Effector memory CD4-positive, alpha-beta T cell (primary cell): Measurements from ENCODE around the gene CMKLR1.

Experiments used
- DNase-seq, 3 donors: peaks; one replicate each; pipeline ENCODE4 v3.0.0-alpha.2; 2020
- H3K27ac ChIP-seq: 2 replicates; pipeline ENCODE4 v1.7.0; 2013; ENCODE audit warnings: mild to moderate bottlenecking, low read length, moderate library complexity; ENCODE audit not compliant: insufficient read depth, poor library complexity, severe bottlenecking
- H3K27me3 ChIP-seq: replicated peaks from 2 replicates; pipeline ENCODE4 v1.7.0; 2013; ENCODE audit warnings: mild to moderate bottlenecking, low read length; ENCODE audit not compliant: insufficient read depth, control insufficient read depth, poor library complexity, severe bottlenecking
- H3K36me3 ChIP-seq: 2 replicates; pipeline ENCODE4 v1.7.0; 2013; ENCODE audit warnings: mild to moderate bottlenecking, low read length, moderate library complexity; ENCODE audit not compliant: control insufficient read depth, insufficient read depth
- H3K4me1 ChIP-seq: 2 replicates; pipeline ENCODE4 v1.7.0; 2013; ENCODE audit warnings: low read length, mild to moderate bottlenecking; ENCODE audit not compliant: control insufficient read depth, insufficient read depth, poor library complexity, severe bottlenecking
- H3K4me3 ChIP-seq: 2 replicates; pipeline ENCODE4 v1.7.0; 2013; ENCODE audit warnings: low read length, low read depth, mild to moderate bottlenecking; ENCODE audit not compliant: insufficient read depth, poor library complexity, severe bottlenecking
- H3K9me3 ChIP-seq: 2 replicates; pipeline ENCODE4 v1.7.0; 2013; ENCODE audit warnings: mild to moderate bottlenecking, low read length, moderate library complexity; ENCODE audit not compliant: control insufficient read depth
- total RNA-seq, 3 donors: gene quantifications; one replicate each; lab custom pipeline; 2026; lab: John Stamatoyannopoulos, UW

Gene CMKLR1, protein sequence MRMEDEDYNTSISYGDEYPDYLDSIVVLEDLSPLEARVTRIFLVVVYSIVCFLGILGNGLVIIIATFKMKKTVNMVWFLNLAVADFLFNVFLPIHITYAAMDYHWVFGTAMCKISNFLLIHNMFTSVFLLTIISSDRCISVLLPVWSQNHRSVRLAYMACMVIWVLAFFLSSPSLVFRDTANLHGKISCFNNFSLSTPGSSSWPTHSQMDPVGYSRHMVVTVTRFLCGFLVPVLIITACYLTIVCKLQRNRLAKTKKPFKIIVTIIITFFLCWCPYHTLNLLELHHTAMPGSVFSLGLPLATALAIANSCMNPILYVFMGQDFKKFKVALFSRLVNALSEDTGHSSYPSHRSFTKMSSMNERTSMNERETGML
- total RNA-seq: 0 to 5.0 (median 0.26) reads per million in 3 donors

DNA sequence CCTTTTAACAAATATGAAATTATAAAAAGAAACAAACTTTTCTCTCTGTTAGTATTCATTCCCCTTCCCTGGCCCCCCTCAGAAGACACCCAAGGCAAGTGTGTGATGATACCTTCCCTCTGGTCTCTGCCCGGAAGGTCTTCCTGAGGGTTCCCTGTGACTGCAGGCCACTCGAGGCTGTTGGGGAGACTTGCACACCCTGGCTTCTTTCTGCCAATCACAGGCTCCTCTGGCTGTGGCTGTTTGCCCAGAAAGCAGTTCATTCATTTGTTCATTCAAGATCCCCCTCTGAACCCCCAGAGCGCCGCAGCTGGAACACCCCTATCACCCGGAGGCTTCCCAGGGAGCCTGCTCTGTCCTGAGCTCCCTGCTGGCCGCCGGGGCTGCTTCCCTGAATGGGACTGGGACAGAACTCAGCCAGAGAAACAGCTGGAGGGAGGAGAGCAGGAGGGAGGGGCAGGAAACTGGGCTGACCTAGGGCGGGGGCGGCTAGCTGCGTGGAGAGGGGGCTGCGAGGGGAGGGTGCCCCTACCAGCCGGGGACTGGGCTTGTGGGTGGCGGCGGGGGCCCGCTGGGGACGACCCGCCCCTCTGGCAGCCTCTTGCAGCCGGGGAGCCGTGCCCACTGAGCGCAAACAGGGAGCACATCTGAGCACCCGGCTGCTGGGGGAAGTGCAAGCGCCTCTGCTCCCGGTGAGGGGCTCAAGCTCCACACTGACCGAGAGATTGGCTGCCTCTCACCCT, at the start of gene CMKLR1:
Gene CMKLR1 (minus strand): TSS at position 397 of the 743 bp plus-strand sequence. CDS start 45,720 bp downstream, outside the sequence.
- no peak for DNase-seq
- H3K36me3 ChIP-seq: no peaks in the 10 kb centered on the region
- no peaks in the 10 kb centered on the region for H3K4me1 ChIP-seq
- no peaks in the 10 kb centered on the region for H3K9me3 ChIP-seq
- H3K4me3 ChIP-seq: no peak within 1 kb of the TSS
- no peak within 1 kb of the TSS for H3K27ac ChIP-seq
- no peaks in the 10 kb centered on the region for H3K27me3 ChIP-seq

DNA sequence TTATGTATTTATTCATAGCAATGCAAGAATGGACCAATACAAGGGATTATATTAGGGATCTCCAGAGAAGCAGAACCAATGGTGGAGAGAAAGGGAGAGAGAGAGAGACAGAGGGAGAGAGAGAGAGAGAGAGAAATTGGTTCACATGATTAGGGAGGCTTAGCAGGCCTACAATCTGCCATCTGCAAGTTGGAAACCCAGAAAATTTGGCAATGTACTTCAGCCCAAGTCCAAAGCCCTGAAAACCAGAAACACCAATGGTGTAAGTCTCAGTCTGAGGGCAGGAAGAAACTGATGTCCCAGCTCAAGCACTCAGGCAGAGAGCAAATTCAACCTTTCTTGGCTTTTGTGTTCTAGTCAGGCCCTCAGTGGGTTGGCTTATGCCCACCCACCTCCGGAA, 48.7 kb upstream of the CMKLR1 start:
- Histone ChIP-seq H3K4me1 (no peaks in the 10 kb centered on the region), H3K36me3 (no peaks in the 10 kb centered on the region), H3K27me3 (no peaks in the 10 kb centered on the region), H3K4me3 (no peak overlapping the region), H3K27ac (no peak overlapping the region), H3K9me3 (no peaks in the 10 kb centered on the region)
- no peak for DNase-seq

DNA sequence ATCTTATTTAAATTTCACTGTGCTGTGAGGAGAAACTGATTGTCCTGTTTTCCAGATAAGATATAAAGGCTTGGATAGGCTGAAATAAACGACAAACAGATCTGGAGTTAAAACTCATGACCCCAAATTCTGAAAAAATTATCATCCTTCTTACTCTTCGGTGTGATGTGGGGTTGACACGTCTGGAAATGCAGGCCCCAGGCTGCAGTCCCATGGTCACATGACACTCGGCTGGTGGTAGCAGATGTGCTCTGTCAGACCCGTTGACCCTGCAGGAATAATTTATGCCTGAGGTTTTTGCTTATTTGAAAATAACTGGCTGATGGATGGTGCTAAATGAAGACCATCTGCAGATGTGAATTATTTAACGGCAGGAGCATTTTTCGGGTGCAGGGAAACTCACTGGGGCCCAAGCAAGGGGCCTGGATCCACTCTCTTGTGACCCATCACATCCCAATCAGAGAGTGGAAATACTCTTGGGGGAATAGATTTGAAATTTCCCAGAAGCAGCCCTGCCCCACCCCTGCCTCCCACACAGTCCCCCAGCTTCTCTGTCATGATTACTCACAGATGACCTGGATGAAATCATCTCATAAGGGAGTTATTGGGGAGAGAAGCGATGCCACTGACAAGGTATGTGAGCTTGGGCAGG, 47.7 kb upstream of the CMKLR1 start:
- no peak overlapping the region for H3K4me3 ChIP-seq
- no peak for DNase-seq
- H3K27me3 ChIP-seq: no peaks in the 10 kb centered on the region
- no peaks in the 10 kb centered on the region for H3K9me3 ChIP-seq
- H3K36me3 ChIP-seq: no peaks in the 10 kb centered on the region
- no peak overlapping the region for H3K27ac ChIP-seq
- no peaks in the 10 kb centered on the region for H3K4me1 ChIP-seq

DNA sequence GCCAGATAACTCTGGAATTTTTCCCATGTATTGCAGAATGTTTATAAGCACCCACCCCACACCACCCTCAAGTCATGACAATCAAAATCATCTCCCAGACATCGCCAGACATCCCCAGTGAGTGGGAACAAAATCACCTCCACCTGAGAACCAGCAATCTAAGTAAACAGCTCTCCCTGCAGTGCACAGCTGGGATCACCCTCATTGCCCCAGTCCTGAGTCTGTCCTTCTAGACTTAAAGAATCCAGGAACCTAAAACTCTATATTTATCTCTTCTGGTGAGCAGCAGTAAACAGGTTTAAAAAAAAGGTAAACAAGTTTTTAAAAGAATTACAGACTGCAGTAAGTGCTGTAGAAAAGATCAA, 43.3 kb upstream of the CMKLR1 start:
- H3K27ac ChIP-seq: no peak overlapping the region
- DNase-seq: no peak
- no peaks in the 10 kb centered on the region for H3K4me1 ChIP-seq
- H3K4me3 ChIP-seq: no peak overlapping the region
- H3K27me3 ChIP-seq: no peaks in the 10 kb centered on the region
- H3K36me3 ChIP-seq: no peaks in the 10 kb centered on the region
- H3K9me3 ChIP-seq: no peaks in the 10 kb centered on the region

- Histone ChIP-seq H3K27ac (no peak overlapping the region), H3K27me3 (no peaks in the 10 kb centered on the region), H3K9me3 (no peaks in the 10 kb centered on the region), H3K36me3 (no peaks in the 10 kb centered on the region), H3K4me3 (no peak overlapping the region), H3K4me1 (no peaks in the 10 kb centered on the region)
- DNase-seq: no peak
Observed at GRCh38 chr12:108381787-108382436, 42.8 kb upstream of the CMKLR1 start.

- Histone ChIP-seq H3K9me3 (no peaks in the 10 kb centered on the region), H3K4me1 (no peaks in the 10 kb centered on the region)
Observed at GRCh38 chr12:108380382-108380781, 41.3 kb upstream of the CMKLR1 start.

GRCh38 chr12:108379823-108380222, 40.7 kb upstream of the CMKLR1 start:
- H3K4me3 ChIP-seq: no peak overlapping the region
- H3K36me3 ChIP-seq: no peaks in the 10 kb centered on the region
- DNase-seq: no peak
- no peaks in the 10 kb centered on the region for H3K27me3 ChIP-seq
- no peak overlapping the region for H3K27ac ChIP-seq
- no peaks in the 10 kb centered on the region for H3K9me3 ChIP-seq
- H3K4me1 ChIP-seq: no peaks in the 10 kb centered on the region

More at GRCh38 chr12:108380382-108380781, 41.3 kb upstream of the CMKLR1 start:
- no peak overlapping the region for H3K4me3 ChIP-seq
- H3K36me3 ChIP-seq: no peaks in the 10 kb centered on the region
- no peaks in the 10 kb centered on the region for H3K27me3 ChIP-seq
- no peak overlapping the region for H3K27ac ChIP-seq
- DNase-seq: no peak

DNA sequence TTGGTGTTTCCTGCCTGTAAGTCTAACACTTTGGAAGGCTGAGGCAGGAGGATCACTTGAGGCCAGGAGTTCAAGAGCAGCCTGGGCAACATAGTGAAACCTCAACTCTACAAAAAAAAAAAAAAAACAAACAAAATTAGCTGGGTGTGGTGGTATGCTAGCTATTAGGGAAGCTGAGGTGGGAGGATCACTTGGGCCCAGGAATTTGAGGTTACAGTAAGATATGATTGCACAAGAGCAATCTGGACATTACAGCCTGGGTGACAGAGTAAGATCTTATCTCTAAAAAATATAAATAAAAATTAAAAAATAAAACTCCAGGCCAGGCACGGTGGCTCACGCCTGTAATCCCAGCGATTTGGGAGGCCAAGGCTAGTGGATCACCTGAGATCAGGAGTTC, 39.8 kb upstream of the CMKLR1 start:
- H3K4me1 ChIP-seq: no peaks in the 10 kb centered on the region
- no peak for DNase-seq
- H3K27me3 ChIP-seq: no peaks in the 10 kb centered on the region
- H3K27ac ChIP-seq: no peak overlapping the region
- no peak overlapping the region for H3K4me3 ChIP-seq
- no peaks in the 10 kb centered on the region for H3K9me3 ChIP-seq
- H3K36me3 ChIP-seq: no peaks in the 10 kb centered on the region

DNA sequence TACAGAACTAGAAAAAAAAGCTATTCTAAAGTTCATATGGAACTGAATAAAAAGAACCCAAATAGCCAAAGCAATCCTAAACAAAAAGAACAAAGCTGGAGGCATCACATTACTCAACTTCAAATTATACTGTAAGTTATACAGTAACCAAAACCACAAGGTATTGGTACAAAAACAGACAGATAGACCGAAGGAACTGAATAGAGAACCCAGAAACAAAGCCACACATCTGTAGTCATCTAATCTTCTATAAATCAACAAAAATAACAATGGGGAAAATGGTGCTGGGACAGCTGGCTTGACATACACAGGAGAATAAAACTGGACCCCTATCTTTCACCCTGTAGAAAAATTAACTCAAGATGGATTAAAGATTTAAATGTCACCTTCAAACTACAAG, 38.1 kb upstream of the CMKLR1 start:
- H3K27ac ChIP-seq: no peak overlapping the region
- no peak for DNase-seq
- H3K27me3 ChIP-seq: no peaks in the 10 kb centered on the region
- no peak overlapping the region for H3K4me3 ChIP-seq
- no peaks in the 10 kb centered on the region for H3K4me1 ChIP-seq
- no peaks in the 10 kb centered on the region for H3K9me3 ChIP-seq
- no peaks in the 10 kb centered on the region for H3K36me3 ChIP-seq
